Measurements from ENCODE around the gene GPR55.

GRCh38 chr2:230865766-230866755 is 59.0 kb downstream of the GPR55 start:
- TF ChIP-seq CTCF (IDR thresholded peaks at IDR 0.05) (no peak), CBFB (CRISPR knock-in tag; IDR thresholded peaks at IDR 0.05; ENCODE audit: low read depth) (no peak), MAX (CRISPR knock-in tag; IDR thresholded peaks at IDR 0.05) (no peak)

All from WTC11 (cell line).